Measurements from ENCODE around the gene RAB44.

RAB44 gene

GRCh38 chr6:36780442-36781177 lies 83.0 kb downstream of the RAB44 start:
- DNase-seq, result no peak

- DNase-seq, result no peak
Measured at GRCh38 chr6:36781669-36782068, 84.0 kb downstream of the RAB44 start.
